ENCODE results near the gene FBXL5.
"Not testable (repeated sequence)": the region's sequence is repeated elsewhere in the genome, so short reads cannot be mapped to it uniquely, and the experiment has no call there.

FBXL5 gene

GRCh38 chr4:15648600-15648999 is 6.6 kb downstream of the FBXL5 start:
- Histone ChIP-seq H3K9me3 (ENCODE audit: insufficient read depth, low read length) (no peaks in the 10 kb centered on the region), H3K4me3 (ENCODE audit: insufficient read length, low read depth) (no peak overlapping the region), H3K4me1 (ENCODE audit: insufficient read depth, insufficient read length) (no peaks in the 10 kb centered on the region), H3K9ac (ENCODE audit: insufficient read length, low read depth) (no peak overlapping the region), H3K36me3 (ENCODE audit: insufficient read depth, insufficient read length, low read length) (peaks cover 11% of the 10 kb centered on the region), H3K27me3 (ENCODE audit: insufficient read depth, insufficient read length) (no peaks in the 10 kb centered on the region)
- TF ChIP-seq YY1 (IDR thresholded peaks at IDR 0.05; ENCODE audit: insufficient read depth, insufficient read length) (no peak), SUZ12 (IDR thresholded peaks at IDR 0.05; ENCODE audit: extremely low read depth, insufficient read depth, insufficient read length) (no peak), ZNF274 (IDR thresholded peaks at IDR 0.05; ENCODE audit: low read depth, low read length) (no peak)
- DNase-seq (ENCODE audit: low read depth, low spot score), result no peak

- no peak for DNase-seq (ENCODE audit: low read depth, low spot score)
- TF ChIP-seq YY1 (IDR thresholded peaks at IDR 0.05; ENCODE audit: insufficient read depth, insufficient read length) (no peak), ZNF274 (IDR thresholded peaks at IDR 0.05; ENCODE audit: low read depth, low read length) (no peak), SUZ12 (IDR thresholded peaks at IDR 0.05; ENCODE audit: extremely low read depth, insufficient read depth, insufficient read length) (no peak)
- Histone ChIP-seq H3K4me3 (ENCODE audit: insufficient read length, low read depth) (no peak overlapping the region), H3K9me3 (ENCODE audit: insufficient read depth, low read length) (no peaks in the 10 kb centered on the region), H3K27me3 (ENCODE audit: insufficient read depth, insufficient read length) (no peaks in the 10 kb centered on the region), H3K4me1 (ENCODE audit: insufficient read depth, insufficient read length) (no peaks in the 10 kb centered on the region), H3K9ac (ENCODE audit: insufficient read length, low read depth) (no peak overlapping the region), H3K36me3 (ENCODE audit: insufficient read depth, insufficient read length, low read length) (peaks cover 72% of the 10 kb centered on the region)
These were observed 16.7 kb downstream of the FBXL5 start for GRCh38 chr4:15638418-15638817.

DNA sequence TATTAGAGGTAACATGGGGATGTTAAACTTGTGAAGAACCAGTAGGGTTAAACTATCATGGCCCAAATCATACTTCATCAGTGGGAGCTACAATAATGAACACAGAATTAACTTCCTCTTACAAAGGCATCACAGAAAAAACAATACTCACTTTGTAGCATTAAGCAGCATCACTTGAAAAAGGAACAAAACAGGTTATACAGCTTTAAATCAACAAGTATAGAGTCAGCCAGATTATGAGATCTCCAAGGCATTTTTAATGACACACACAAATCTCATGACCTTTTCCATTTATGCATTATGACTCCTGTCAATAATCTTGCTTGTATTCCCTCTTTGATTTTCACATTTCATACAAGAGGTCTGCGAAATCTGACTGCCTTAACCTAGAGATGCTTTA is 18.3 kb downstream of the FBXL5 start:
- Histone ChIP-seq H3K27me3 (ENCODE audit: insufficient read depth, insufficient read length) (no peaks in the 10 kb centered on the region), H3K9me3 (ENCODE audit: insufficient read depth, low read length) (no peaks in the 10 kb centered on the region), H3K36me3 (ENCODE audit: insufficient read depth, insufficient read length, low read length) (peaks cover 68% of the 10 kb centered on the region), H3K4me3 (ENCODE audit: insufficient read length, low read depth) (no peak overlapping the region), H3K4me1 (ENCODE audit: insufficient read depth, insufficient read length) (no peaks in the 10 kb centered on the region), H3K9ac (ENCODE audit: insufficient read length, low read depth) (no peak overlapping the region)
- DNase-seq (ENCODE audit: low read depth, low spot score), result no peak
- TF ChIP-seq SUZ12 (IDR thresholded peaks at IDR 0.05; ENCODE audit: extremely low read depth, insufficient read depth, insufficient read length) (no peak), ZNF274 (IDR thresholded peaks at IDR 0.05; ENCODE audit: low read depth, low read length) (no peak), YY1 (IDR thresholded peaks at IDR 0.05; ENCODE audit: insufficient read depth, insufficient read length) (no peak)

- H3K36me3 ChIP-seq (ENCODE audit: insufficient read depth, insufficient read length, low read length), result peaks cover 38% of the 10 kb centered on the region
These were observed 37.8 kb downstream of the FBXL5 start for GRCh38 chr4:15617407-15617806.

DNA sequence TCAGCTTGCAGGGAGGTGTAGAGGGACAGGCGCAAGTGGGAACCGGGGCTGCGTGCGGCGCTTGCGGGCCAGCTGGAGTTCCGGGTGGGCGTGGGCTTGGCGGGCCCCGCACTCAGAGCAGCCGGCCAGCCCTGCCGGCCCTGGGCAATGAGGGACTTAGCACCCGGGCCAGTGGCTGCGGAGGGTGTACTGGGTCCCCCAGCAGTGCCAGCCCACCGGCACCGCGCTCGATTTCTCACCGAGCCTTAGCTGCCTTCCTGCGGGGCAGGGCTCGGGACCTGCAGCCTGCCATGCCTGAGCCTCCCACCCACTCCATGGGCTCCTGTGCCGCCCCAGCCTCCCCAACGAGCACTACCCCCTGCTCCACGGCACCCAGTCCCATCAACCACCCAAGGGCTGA is 40.3 kb downstream of the FBXL5 start:
- H3K27me3 ChIP-seq (ENCODE audit: insufficient read depth, insufficient read length); H3K4me1 ChIP-seq (ENCODE audit: insufficient read depth, insufficient read length); H3K9ac ChIP-seq (ENCODE audit: insufficient read length, low read depth); DNase-seq (ENCODE audit: low read depth, low spot score); H3K4me3 ChIP-seq (ENCODE audit: insufficient read length, low read depth): not testable (repeated sequence)
- Histone ChIP-seq H3K9me3 (ENCODE audit: insufficient read depth, low read length) (peaks cover 17% of the 10 kb centered on the region), H3K36me3 (ENCODE audit: insufficient read depth, insufficient read length, low read length) (peaks cover 31% of the 10 kb centered on the region)

More at GRCh38 chr4:15617407-15617806, 37.8 kb downstream of the FBXL5 start:
- not testable (repeated sequence) for DNase-seq (ENCODE audit: low read depth, low spot score); H3K27me3 ChIP-seq (ENCODE audit: insufficient read depth, insufficient read length); H3K4me1 ChIP-seq (ENCODE audit: insufficient read depth, insufficient read length); H3K4me3 ChIP-seq (ENCODE audit: insufficient read length, low read depth); H3K9ac ChIP-seq (ENCODE audit: insufficient read length, low read depth)
- peaks cover 21% of the 10 kb centered on the region for H3K9me3 ChIP-seq (ENCODE audit: insufficient read depth, low read length)

GRCh38 chr4:15612136-15612535 is 43.0 kb downstream of the FBXL5 start:
- H3K36me3 ChIP-seq (ENCODE audit: insufficient read depth, insufficient read length, low read length), result peaks cover 23% of the 10 kb centered on the region
- H3K9ac ChIP-seq (ENCODE audit: insufficient read length, low read depth), result no peak overlapping the region

GRCh38 chr4:15610855-15611254 is 44.3 kb downstream of the FBXL5 start:
- no peak overlapping the region for H3K4me3 ChIP-seq (ENCODE audit: insufficient read length, low read depth)

More at GRCh38 chr4:15612136-15612535, 43.0 kb downstream of the FBXL5 start:
- H3K27me3 ChIP-seq (ENCODE audit: insufficient read depth, insufficient read length), result no peaks in the 10 kb centered on the region
- DNase-seq (ENCODE audit: low read depth, low spot score), result no peak
- peaks cover 5% of the 10 kb centered on the region; the same call in 1 of the 2 replicates for H3K9me3 ChIP-seq (ENCODE audit: insufficient read depth, low read length)
- H3K4me3 ChIP-seq (ENCODE audit: insufficient read length, low read depth), result no peak overlapping the region
- no peaks in the 10 kb centered on the region for H3K4me1 ChIP-seq (ENCODE audit: insufficient read depth, insufficient read length)
- no peak for TF ChIP-seq ZNF274 (IDR thresholded peaks at IDR 0.05; ENCODE audit: low read depth, low read length)
- TF ChIP-seq SUZ12 (IDR thresholded peaks at IDR 0.05; ENCODE audit: extremely low read depth, insufficient read depth, insufficient read length), result no peak
- TF ChIP-seq YY1 (IDR thresholded peaks at IDR 0.05; ENCODE audit: insufficient read depth, insufficient read length), result no peak

GRCh38 chr4:15605537-15605936 is 49.6 kb downstream of the FBXL5 start:
- Histone ChIP-seq H3K36me3 (ENCODE audit: insufficient read depth, insufficient read length, low read length) (peaks cover 38% of the 10 kb centered on the region), H3K4me1 (ENCODE audit: insufficient read depth, insufficient read length) (no peaks in the 10 kb centered on the region), H3K9me3 (ENCODE audit: insufficient read depth, low read length) (no peaks in the 10 kb centered on the region), H3K4me3 (ENCODE audit: insufficient read length, low read depth) (no peak overlapping the region), H3K9ac (ENCODE audit: insufficient read length, low read depth) (no peak overlapping the region), H3K27me3 (ENCODE audit: insufficient read depth, insufficient read length) (no peaks in the 10 kb centered on the region)
- no peak for TF ChIP-seq YY1 (IDR thresholded peaks at IDR 0.05; ENCODE audit: insufficient read depth, insufficient read length)
- no peak for TF ChIP-seq ZNF274 (IDR thresholded peaks at IDR 0.05; ENCODE audit: low read depth, low read length)
- TF ChIP-seq SUZ12 (IDR thresholded peaks at IDR 0.05; ENCODE audit: extremely low read depth, insufficient read depth, insufficient read length), result no peak
- no peak for DNase-seq (ENCODE audit: low read depth, low spot score)

More at GRCh38 chr4:15610855-15611254, 44.3 kb downstream of the FBXL5 start:
- Histone ChIP-seq H3K4me1 (ENCODE audit: insufficient read depth, insufficient read length) (no peaks in the 10 kb centered on the region), H3K9ac (ENCODE audit: insufficient read length, low read depth) (no peak overlapping the region), H3K27me3 (ENCODE audit: insufficient read depth, insufficient read length) (no peaks in the 10 kb centered on the region), H3K9me3 (ENCODE audit: insufficient read depth, low read length) (no peaks in the 10 kb centered on the region), H3K36me3 (ENCODE audit: insufficient read depth, insufficient read length, low read length) (peaks cover 15% of the 10 kb centered on the region)
- DNase-seq (ENCODE audit: low read depth, low spot score), result no peak
- TF ChIP-seq ZNF274 (IDR thresholded peaks at IDR 0.05; ENCODE audit: low read depth, low read length) (no peak), SUZ12 (IDR thresholded peaks at IDR 0.05; ENCODE audit: extremely low read depth, insufficient read depth, insufficient read length) (no peak), YY1 (IDR thresholded peaks at IDR 0.05; ENCODE audit: insufficient read depth, insufficient read length) (no peak)
